ENCODE results near the gene RAB30.
A peak's percentile ranks its signal among the peaks of the same experiment; 100 is the strongest.
"Not testable (repeated sequence)": the region's sequence is repeated elsewhere in the genome, so short reads cannot be mapped to it uniquely, and the experiment has no call there.

Gene RAB30

GRCh38 chr11:82979824-82980223 is 91.9 kb downstream of the RAB30 start:
- no peak for DNase-seq

GRCh38 chr11:82978422-82979099 is 93.1 kb downstream of the RAB30 start:
- DNase-seq, result peak; percentile 85

GRCh38 chr11:82976786-82977185 is 94.9 kb downstream of the RAB30 start:
- no peak for DNase-seq

- DNase-seq, result no peak
Measured at GRCh38 chr11:82975882-82976281, 95.8 kb downstream of the RAB30 start.

- DNase-seq, result no peak
Measured at GRCh38 chr11:82974851-82975250, 96.8 kb downstream of the RAB30 start.

- DNase-seq, result no peak
Measured at GRCh38 chr11:82974135-82974534, 97.6 kb downstream of the RAB30 start.

- DNase-seq, result no peak
Measured at GRCh38 chr11:82972103-82972502, 99.6 kb downstream of the RAB30 start.

- DNase-seq, result not testable (repeated sequence)
Measured at GRCh38 chr11:82971519-82971946, 100.2 kb downstream of the RAB30 start.

- DNase-seq, result not testable (repeated sequence)
Measured at GRCh38 chr11:82970507-82971083, 101.1 kb downstream of the RAB30 start.

GRCh38 chr11:82969811-82970210 is 101.9 kb downstream of the RAB30 start:
- no peak for DNase-seq

GRCh38 chr11:82967381-82967780 is 104.3 kb downstream of the RAB30 start:
- no peak for DNase-seq

GRCh38 chr11:82962021-82962420 is 109.7 kb downstream of the RAB30 start:
- DNase-seq, result not testable (repeated sequence)

GRCh38 chr11:82960779-82961143 is 110.9 kb downstream of the RAB30 start:
- DNase-seq, result no peak

GRCh38 chr11:82959987-82960778 is 111.5 kb downstream of the RAB30 start:
- DNase-seq, result no peak

- DNase-seq, result not testable (repeated sequence)
Measured at GRCh38 chr11:82955736-82956453, 115.8 kb downstream of the RAB30 start.

- not testable (repeated sequence) for DNase-seq
Measured at GRCh38 chr11:82950502-82950901, 121.2 kb downstream of the RAB30 start.

- no peak for DNase-seq
Measured at GRCh38 chr11:82949352-82949751, 122.3 kb downstream of the RAB30 start.

GRCh38 chr11:82945682-82946081 is 126.0 kb downstream of the RAB30 start:
- DNase-seq, result no peak

GRCh38 chr11:82945041-82945440 is 126.7 kb downstream of the RAB30 start:
- not testable (repeated sequence) for DNase-seq

- no peak for DNase-seq
Measured at GRCh38 chr11:82944198-82944597, 127.5 kb downstream of the RAB30 start.

GRCh38 chr11:82943430-82943829 is 128.3 kb downstream of the RAB30 start:
- not testable (repeated sequence) for DNase-seq

GRCh38 chr11:82942376-82942775 is 129.3 kb downstream of the RAB30 start:
- no peak for DNase-seq

- no peak for DNase-seq
Measured at GRCh38 chr11:82939456-82939855, 132.2 kb downstream of the RAB30 start.

All from EL (cell line).